ENCODE results near the gene ZPR1.
"Not testable (repeated sequence)": the region's sequence is repeated elsewhere in the genome, so short reads cannot be mapped to it uniquely, and the experiment has no call there.

ZPR1 gene

DNA sequence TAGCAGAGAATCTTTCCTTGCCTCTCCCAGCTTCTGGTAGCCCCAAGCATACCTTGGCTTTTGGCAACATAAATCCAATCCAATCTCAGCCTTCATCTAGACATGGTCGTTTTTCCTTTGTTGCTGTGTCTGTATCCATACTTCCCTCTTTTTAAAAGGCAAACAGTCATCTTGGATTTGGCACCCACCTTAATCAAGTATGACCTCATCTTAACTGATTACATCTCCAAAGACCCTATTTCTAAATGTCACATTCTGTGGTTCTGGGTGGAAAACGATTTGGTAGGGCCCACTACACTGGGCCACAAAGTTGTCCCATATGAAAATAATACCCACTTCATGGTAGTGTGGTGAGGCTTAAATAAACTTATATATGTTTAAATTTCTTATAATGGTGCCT, 15.9 kb downstream of the ZPR1 start:
- TF ChIP-seq, protein P1, sequence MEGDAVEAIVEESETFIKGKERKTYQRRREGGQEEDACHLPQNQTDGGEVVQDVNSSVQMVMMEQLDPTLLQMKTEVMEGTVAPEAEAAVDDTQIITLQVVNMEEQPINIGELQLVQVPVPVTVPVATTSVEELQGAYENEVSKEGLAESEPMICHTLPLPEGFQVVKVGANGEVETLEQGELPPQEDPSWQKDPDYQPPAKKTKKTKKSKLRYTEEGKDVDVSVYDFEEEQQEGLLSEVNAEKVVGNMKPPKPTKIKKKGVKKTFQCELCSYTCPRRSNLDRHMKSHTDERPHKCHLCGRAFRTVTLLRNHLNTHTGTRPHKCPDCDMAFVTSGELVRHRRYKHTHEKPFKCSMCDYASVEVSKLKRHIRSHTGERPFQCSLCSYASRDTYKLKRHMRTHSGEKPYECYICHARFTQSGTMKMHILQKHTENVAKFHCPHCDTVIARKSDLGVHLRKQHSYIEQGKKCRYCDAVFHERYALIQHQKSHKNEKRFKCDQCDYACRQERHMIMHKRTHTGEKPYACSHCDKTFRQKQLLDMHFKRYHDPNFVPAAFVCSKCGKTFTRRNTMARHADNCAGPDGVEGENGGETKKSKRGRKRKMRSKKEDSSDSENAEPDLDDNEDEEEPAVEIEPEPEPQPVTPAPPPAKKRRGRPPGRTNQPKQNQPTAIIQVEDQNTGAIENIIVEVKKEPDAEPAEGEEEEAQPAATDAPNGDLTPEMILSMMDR (IDR thresholded peaks at IDR 0.05; ENCODE audit: insufficient read depth, low read length, missing control alignments) = no peak
- ChIA-PET CTCF (interaction anchor here (1.2 to 2.1 kb wide), 5 partner anchors 10 to 334 kb away, joined by 4 to 9 read pairs (median 6); partner anchors contain the start of gene APOA5), POLR2A (no interaction called here)
- peak overlapping the region; percentile 78 for H3K4me3 ChIP-seq (ENCODE audit: low read depth, low read length)
- DNase-seq (ENCODE audit: low read depth, low spot score) = no peak

DNA sequence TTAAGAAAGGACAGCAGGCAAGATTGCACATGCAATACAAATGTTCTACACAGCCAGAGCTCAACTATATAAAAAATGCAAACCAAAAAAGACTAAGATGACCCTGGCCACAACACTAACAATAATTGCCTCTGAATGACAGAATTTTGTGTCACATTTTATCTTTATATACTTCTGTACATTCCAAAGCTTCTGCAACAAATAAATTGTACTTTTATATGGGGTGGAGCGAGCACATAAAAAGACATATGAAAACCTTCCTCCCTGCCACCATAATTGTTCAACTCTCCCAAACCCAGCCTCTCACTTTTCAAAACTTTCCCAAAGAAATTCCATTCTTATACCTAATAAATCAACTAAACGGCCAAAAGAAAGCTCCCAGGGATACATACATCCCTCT, 25.7 kb downstream of the ZPR1 start:
- ChIA-PET CTCF (interaction anchor here (0.7 to 6.8 kb wide), 4 partner anchors 9 to 19 kb away, joined by 3 to 46 read pairs (median 5); no protein-coding TSS in a partner anchor), POLR2A (no interaction called here)
- H3K4me3 ChIP-seq (ENCODE audit: low read depth, low read length) = no peak overlapping the region
- TF ChIP-seq, protein P1 (IDR thresholded peaks at IDR 0.05; ENCODE audit: insufficient read depth, low read length, missing control alignments) = no peak
- DNase-seq (ENCODE audit: low read depth, low spot score) = no peak

DNA sequence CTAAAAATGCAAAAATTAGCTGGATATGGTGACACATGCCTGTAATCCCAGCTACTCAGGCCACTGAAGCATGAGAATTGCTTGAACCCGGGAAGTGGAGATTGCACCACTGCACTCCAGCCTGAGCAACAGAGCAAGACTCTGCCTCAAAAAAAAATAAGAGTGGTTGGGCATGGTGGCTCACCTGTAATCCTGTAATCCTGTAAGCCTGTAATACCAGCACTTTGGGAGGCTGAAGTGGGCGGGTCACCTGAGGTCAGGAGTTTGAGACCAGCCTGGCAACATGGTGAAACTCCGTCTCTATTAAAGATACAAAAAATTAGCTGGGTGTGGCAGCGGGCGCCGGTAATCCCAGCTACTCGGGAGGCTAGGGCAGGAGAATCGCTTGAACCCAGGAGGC, 31.8 kb downstream of the ZPR1 start:
- CTCF ChIA-PET = interaction anchor here (1.3 to 6.8 kb wide), 3 partner anchors 10 to 470 kb away, joined by 3 to 46 read pairs (median 4); no protein-coding TSS in a partner anchor
- POLR2A ChIA-PET; DNase-seq (ENCODE audit: low read depth, low spot score); H3K4me3 ChIP-seq (ENCODE audit: low read depth, low read length): not testable (repeated sequence)

GRCh38 chr11:116750070-116750718, 37.6 kb downstream of the ZPR1 start:
- H3K4me3 ChIP-seq (ENCODE audit: low read depth, low read length) = no peak overlapping the region
- ChIA-PET CTCF (interaction anchor here (1.0 to 1.7 kb wide), 6 partner anchors 8 to 356 kb away, joined by 3 to 7 read pairs (median 4); no protein-coding TSS in a partner anchor), POLR2A (no interaction called here)
- no peak for DNase-seq (ENCODE audit: low read depth, low spot score)
- TF ChIP-seq, protein P1 (IDR thresholded peaks at IDR 0.05; ENCODE audit: insufficient read depth, low read length, missing control alignments) = no peak

DNA sequence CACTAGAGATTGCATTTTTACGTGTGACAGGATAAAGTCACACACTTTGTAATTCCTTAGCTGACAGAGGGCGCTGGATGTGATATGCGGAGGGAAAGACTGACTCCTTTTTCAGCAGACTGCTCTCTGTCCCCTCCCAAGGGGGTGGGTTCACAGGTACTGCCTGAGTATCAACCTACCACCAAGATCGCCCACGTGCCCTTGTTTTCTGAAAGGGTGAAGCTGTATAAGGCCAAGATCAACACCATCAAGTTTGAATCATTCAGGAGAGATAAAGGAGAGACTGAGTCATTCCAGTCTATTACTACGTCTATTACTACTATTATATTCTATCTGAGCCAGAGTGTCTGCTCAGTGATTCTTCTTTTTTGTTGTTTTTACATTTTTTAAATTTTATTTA, 45.7 kb downstream of the ZPR1 start:
- no peak for DNase-seq (ENCODE audit: low read depth, low spot score)
- POLR2A ChIA-PET = interaction anchor here (1.1 kb wide), 1 partner anchor 437 kb away, joined by 3 read pairs; no protein-coding TSS in a partner anchor
- CTCF ChIA-PET = interaction anchor here (0.7 to 5.1 kb wide), 14 partner anchors 9 to 562 kb away, joined by 3 to 91 read pairs (median 6); no protein-coding TSS in a partner anchor
- TF ChIP-seq, protein P1 (IDR thresholded peaks at IDR 0.05; ENCODE audit: insufficient read depth, low read length, missing control alignments) = no peak
- no peak overlapping the region for H3K4me3 ChIP-seq (ENCODE audit: low read depth, low read length)

GRCh38 chr11:116740741-116741140, 47.1 kb downstream of the ZPR1 start:
- H3K4me3 ChIP-seq (ENCODE audit: low read depth, low read length) = no peak overlapping the region
- TF ChIP-seq, protein P1 (IDR thresholded peaks at IDR 0.05; ENCODE audit: insufficient read depth, low read length, missing control alignments) = no peak
- POLR2A ChIA-PET = no interaction called here
- no peak for DNase-seq (ENCODE audit: low read depth, low spot score)
- CTCF ChIA-PET = interaction anchor here (0.6 to 5.1 kb wide), 3 partner anchors 8 to 185 kb away, joined by 3 to 91 read pairs (median 3); no protein-coding TSS in a partner anchor
